DOHH2 (cell line): ENCODE data around the gene SP2.

ENCODE experiments used
- H3F3A ChIP-seq: fragments of 200-600 bp; sonication (generic), shearing (Covaris generic); 2 replicates; pipeline ENCODE4 v1.6.0; 2016; ENCODE audit warnings: antibody characterized with exemption, mild to moderate bottlenecking; ENCODE audit not compliant: control insufficient read depth, insufficient read depth
- H3K27ac ChIP-seq: fragments of 200-600 bp; sonication (generic); 2 replicates; pipeline ENCODE4 v1.5.1; 2014; ENCODE audit warnings: low read depth, mild to moderate bottlenecking, low read length, moderate library complexity
- H3K27me3 ChIP-seq: fragments of 200-600 bp; sonication (generic); 2 replicates; pipeline ENCODE4 v1.6.1; 2014; ENCODE audit warnings: mild to moderate bottlenecking, low read length, mixed read lengths; ENCODE audit not compliant: control insufficient read depth
- H3K36me3 ChIP-seq: fragments of 200-600 bp; sonication (generic); 2 replicates; pipeline ENCODE4 v1.6.1; 2014; ENCODE audit warnings: mild to moderate bottlenecking, low read length, moderate library complexity, mixed read lengths; ENCODE audit not compliant: control insufficient read depth
- H3K4me1 ChIP-seq: fragments of 200-600 bp; sonication (generic); 2 replicates; pipeline ENCODE4 v1.6.1; 2014; ENCODE audit warnings: mild to moderate bottlenecking, low read length, mixed read lengths; ENCODE audit not compliant: control insufficient read depth
- H3K4me2 ChIP-seq: fragments of 200-600 bp; sonication (generic); 2 replicates; pipeline ENCODE4 v1.6.0; 2014; ENCODE audit warnings: mild to moderate bottlenecking, low read length, moderate library complexity
- H3K4me3 ChIP-seq: fragments of 200-600 bp; sonication (generic); 2 replicates; pipeline ENCODE4 v1.5.1; 2014; ENCODE audit warnings: mild to moderate bottlenecking, low read length, mixed read lengths
- H3K79me2 ChIP-seq: fragments of 200-600 bp; sonication (generic); 2 replicates; pipeline ENCODE4 v1.6.1; 2014; ENCODE audit warnings: mild to moderate bottlenecking, low read length, mixed read lengths; ENCODE audit not compliant: control insufficient read depth
- H3K9me2 ChIP-seq: fragments of 200-600 bp; sonication (generic); replicated peaks from 2 replicates; pipeline ENCODE4 v1.6.1; 2014; ENCODE audit warnings: mild to moderate bottlenecking, low read length, mixed read lengths; ENCODE audit not compliant: control insufficient read depth
- H3K9me3 ChIP-seq: fragments of 200-600 bp; sonication (generic); 2 replicates; pipeline ENCODE4 v1.6.1; 2014; ENCODE audit warnings: antibody characterized with exemption, low read length, mixed read lengths; ENCODE audit not compliant: control insufficient read depth, insufficient read depth
- H4K20me1 ChIP-seq: fragments of 200-600 bp; sonication (generic); 2 replicates; pipeline ENCODE4 v1.6.0; 2014; ENCODE audit warnings: low read depth, mild to moderate bottlenecking, antibody characterized with exemption, low read length, moderate library complexity; ENCODE audit not compliant: control insufficient read depth, insufficient read depth
- CTCF ChIP-seq: fragments of 200-600 bp; sonication (generic); IDR thresholded peaks from one replicate; pipeline ENCODE4 v1.5.1; 2014; ENCODE audit warnings: antibody characterized with exemption, mild to moderate bottlenecking, low read depth, low read length; ENCODE audit not compliant: poor library complexity, severe bottlenecking
- EZH2phosphoT487 ChIP-seq: fragments of 200-600 bp; sonication (generic); IDR thresholded peaks from 2 replicates; pipeline ENCODE4 v1.6.1; 2017; ENCODE audit warnings: borderline replicate concordance, mild to moderate bottlenecking, antibody characterized with exemption, low read length, moderate library complexity, mixed read lengths

SP2 gene

GRCh38 chr17:47895347-47895855 lies 635 bp upstream of the SP2 start:
- Histone ChIP-seq H3K9me3 (no peaks in the 10 kb centered on the region), H3K27me3 (no peaks in the 10 kb centered on the region), H3K9me2 (no peaks in the 10 kb centered on the region), H4K20me1 (no peaks in the 10 kb centered on the region), H3K79me2 (peaks cover 56% of the 10 kb centered on the region), H3K4me2 (peak overlapping the region; percentile 82), H3K36me3 (peaks cover 35% of the 10 kb centered on the region), H3F3A (peaks cover 6% of the 10 kb centered on the region; the same call in 1 of the 2 replicates), H3K4me3 (peak overlapping the region; percentile 91), H3K4me1 (peaks cover 31% of the 10 kb centered on the region), H3K27ac (peak overlapping the region; percentile 40)
- TF ChIP-seq EZH2phosphoT487, result no peak; the same call in 1 of the 2 replicates
- TF ChIP-seq CTCF, result no peak

GRCh38 chr17:47896672-47897490 lies 845 bp downstream of the SP2 start:
- H3K27me3 ChIP-seq, result no peaks in the 10 kb centered on the region
- peak overlapping the region; percentile 83 for H3K4me3 ChIP-seq
- peaks cover 42% of the 10 kb centered on the region for H3K36me3 ChIP-seq
- no peaks in the 10 kb centered on the region for H3K9me3 ChIP-seq
- peak overlapping the region; percentile 65 for H3K27ac ChIP-seq
- no peaks in the 10 kb centered on the region for H3K9me2 ChIP-seq
- H3K4me2 ChIP-seq, result peak overlapping the region; percentile 79
- peaks cover 6% of the 10 kb centered on the region; the same call in 1 of the 2 replicates for H3F3A ChIP-seq
- peaks cover 63% of the 10 kb centered on the region for H3K79me2 ChIP-seq
- TF ChIP-seq CTCF (no peak), EZH2phosphoT487 (no peak)
- peaks cover 31% of the 10 kb centered on the region for H3K4me1 ChIP-seq
- no peaks in the 10 kb centered on the region for H4K20me1 ChIP-seq

- Histone ChIP-seq H3K9me2 (no peaks in the 10 kb centered on the region), H3K27me3 (no peaks in the 10 kb centered on the region), H3K36me3 (peaks cover 45% of the 10 kb centered on the region), H3K9me3 (no peaks in the 10 kb centered on the region), H3K27ac (no peak overlapping the region), H3K4me2 (peak overlapping the region; percentile 79), H3K4me1 (peaks cover 31% of the 10 kb centered on the region), H3K4me3 (peak overlapping the region; percentile 83), H3K79me2 (peaks cover 70% of the 10 kb centered on the region), H3F3A (peaks cover 6% of the 10 kb centered on the region; the same call in 1 of the 2 replicates), H4K20me1 (no peaks in the 10 kb centered on the region)
- TF ChIP-seq CTCF, result no peak
- no peak for TF ChIP-seq EZH2phosphoT487
Observed at GRCh38 chr17:47897561-47897960, 1.5 kb downstream of the SP2 start.
